ENCODE results near the gene OR14A2. TPM values are rescaled to one million over a fixed set of nuclear protein-coding genes. Genes with fewer than 3 reads are reported as not detected.

Gene OR14A2
- total and polyA plus RNA-seq, 2 experiments from 2014 or later, result 0.60 TPM; not detected in 1

- TF ChIP-seq ZNF462 (CRISPR knock-in tag; IDR thresholded peaks at IDR 0.05) (no peak), REST (IDR thresholded peaks at IDR 0.05; ENCODE audit: unreplicated experiment) (no peak), STAT1 (IDR thresholded peaks at IDR 0.05; ENCODE audit: unreplicated experiment) (no peak), CREB1 (CRISPR knock-in tag; IDR thresholded peaks at IDR 0.05; ENCODE audit: low read depth) (no peak), POLR2AphosphoS5 (IDR thresholded peaks at IDR 0.05; ENCODE audit: low read depth) (no peak), JUNB (IDR thresholded peaks at IDR 0.05; ENCODE audit: unreplicated experiment) (no peak), ZNF114 (CRISPR knock-in tag; IDR thresholded peaks at IDR 0.05) (no peak)
Observed at GRCh38 chr1:247721222-247721621, 26.7 kb downstream of the OR14A2 start (continued).

All from GM23338 (cell line).